Esophagus muscularis mucosa (tissue), 4 donors: ENCODE measurements around the gene NTN4. TPM values are rescaled to one million over a fixed set of nuclear protein-coding genes. Genes with fewer than 3 reads are reported as not detected.
"Not testable (repeated sequence)": the region's sequence is repeated elsewhere in the genome, so short reads cannot be mapped to it uniquely, and the experiment has no call there.

Source experiments
- DNase-seq: peaks from one replicate; pipeline ENCODE4 v3.0.0-alpha.2; 2017; ENCODE audit errors: extremely low spot score
- H3K27ac ChIP-seq, 4 donors: fragments of 200-600 bp; sonication (generic); replicated peaks in 1 of 4; 1 replicate in 3 of 4; 2 replicates in 1 of 4; pipeline ENCODE4 v1.5.1; 2016 to 2019; ENCODE audit warnings: mild to moderate bottlenecking in 1 of 4
- H3K27me3 ChIP-seq, 4 donors: fragments of 200-600 bp; sonication (generic); one replicate each; pipeline versions ENCODE4 v1.5.1 to v1.6.0; 2016 to 2019
- H3K36me3 ChIP-seq, 4 donors: fragments of 200-600 bp; sonication (generic); one replicate each; pipeline ENCODE4 v1.5.1; 2016 to 2019
- H3K4me1 ChIP-seq, 4 donors: fragments of 200-600 bp; sonication (generic); one replicate each; pipeline ENCODE4 v1.5.1; 2016 to 2019
- H3K4me3 ChIP-seq, 4 donors: fragments of 200-600 bp; sonication (generic); 1 replicate in 2 of 4; 2 replicates in 2 of 4; pipeline ENCODE4 v1.5.1; 2016 to 2019; ENCODE audit warnings: mild to moderate bottlenecking in 4 of 4, moderate library complexity in 1 of 4
- H3K9me3 ChIP-seq, 4 donors: fragments of 200-600 bp; sonication (generic); 1 replicate in 3 of 4; 2 replicates in 1 of 4; pipeline ENCODE4 v1.5.1; 2016 to 2019
- CTCF ChIP-seq, 3 experiments: fragments of 200-600 bp in 2 of 3; fragments of 450-650 bp in 1 of 3; sonication (generic) in 2 of 3; IDR thresholded peaks; one replicate each; pipeline ENCODE4 v1.5.1; 2017 to 2019; ENCODE audit warnings: antibody characterized with exemption in 3 of 3, mild to moderate bottlenecking in 2 of 3, moderate library complexity in 1 of 3
- EP300 ChIP-seq: sonication (generic); formaldehyde crosslinking; IDR thresholded peaks from one replicate; pipeline ENCODE4 v1.6.1; 2017; ENCODE audit warnings: antibody characterized with exemption
- POLR2A ChIP-seq: fragments of 450-650 bp; IDR thresholded peaks from one replicate; pipeline ENCODE4 v1.6.1; 2017; ENCODE audit warnings: antibody characterized with exemption, moderate library complexity, mild to moderate bottlenecking, low read depth
- POLR2AphosphoS5 ChIP-seq, 2 donors: sonication (generic); formaldehyde crosslinking; IDR thresholded peaks; one replicate each; pipeline ENCODE4 v1.6.1; 2017; ENCODE audit warnings: antibody characterized with exemption in 2 of 2
- WGBS: methylation state at CpG from one replicate; pipeline ENCODE4 v1.1.5; 2018; 5-methylcytosine and 5-hydroxymethylcytosine counted together
- intact Hi-C: fragments of 100-400 bp; cut with DNase I; formaldehyde crosslinking; loops from one replicate; pipeline ENCODE4 v1.15.1; 2023
- total RNA-seq, 4 donors: library from RNA; depleted of rRNA; stranded (reverse); fragments of >200 nt; gene quantifications; one replicate each; pipeline versions ENCODE4 v1.1.0 to v1.2.1, GENCODE V29; 2016

NTN4 gene
- total RNA-seq, 4 donors from 2014 or later: 46.7 to 73.1 (median 52.7) TPM

GRCh38 chr12:95671265-95671664 is 119.3 kb downstream of the NTN4 start:
- TF ChIP-seq CTCF (IDR thresholded peaks at IDR 0.05): no peak
- no peak for TF ChIP-seq POLR2AphosphoS5 (IDR thresholded peaks at IDR 0.05)
- no peak for TF ChIP-seq POLR2A
- no peak for TF ChIP-seq EP300
- H3K4me3 ChIP-seq: no peak overlapping the region
- intact Hi-C loops: no loop called here
- H3K4me1 ChIP-seq: peaks cover 12 to 19% (median 14%) of the 10 kb centered on the region in 4 donors
- H3K9me3 ChIP-seq: no peaks in the 10 kb centered on the region
- DNase-seq: no peak
- no peaks in the 10 kb centered on the region for H3K27me3 ChIP-seq
- peaks cover 0 to 40% (median 5%) of the 10 kb centered on the region in 4 donors for H3K36me3 ChIP-seq
- no peak overlapping the region for H3K27ac ChIP-seq
- WGBS: 77% methylated on average over 5 of the region's 6 CpGs

- peaks cover 0 to 21% (median 0%) of the 10 kb centered on the region in 4 donors for H3K36me3 ChIP-seq
- no peaks in the 10 kb centered on the region for H3K9me3 ChIP-seq
- 90% methylated on average over 2 of the region's 2 CpGs for WGBS
- no peak overlapping the region for H3K27ac ChIP-seq
- TF ChIP-seq POLR2AphosphoS5 (IDR thresholded peaks at IDR 0.05) (no peak), EP300 (no peak), CTCF (IDR thresholded peaks at IDR 0.05) (no peak), POLR2A (no peak)
- H3K4me3 ChIP-seq: no peak overlapping the region
- H3K27me3 ChIP-seq: no peaks in the 10 kb centered on the region
- H3K4me1 ChIP-seq: peaks cover 0 to 9% (median 0%) of the 10 kb centered on the region in 4 donors
- intact Hi-C loops: no loop called here
- no peak for DNase-seq
These were observed 127.0 kb downstream of the NTN4 start for GRCh38 chr12:95663525-95663924.

GRCh38 chr12:95661360-95661759 is 129.2 kb downstream of the NTN4 start:
- TF ChIP-seq POLR2A: no peak
- TF ChIP-seq EP300: no peak
- TF ChIP-seq CTCF (IDR thresholded peaks at IDR 0.05): no peak
- TF ChIP-seq POLR2AphosphoS5 (IDR thresholded peaks at IDR 0.05): no peak

GRCh38 chr12:95658386-95658785 is 132.2 kb downstream of the NTN4 start:
- H3K4me1 ChIP-seq: peaks cover 3 to 10% (median 4%) of the 10 kb centered on the region in 4 donors
- no peaks in the 10 kb centered on the region for H3K27me3 ChIP-seq
- WGBS: 77% methylated on average over 6 of the region's 6 CpGs
- intact Hi-C loops: no loop called here
- no peak for DNase-seq
- no peak overlapping the region for H3K27ac ChIP-seq
- H3K4me3 ChIP-seq: no peak overlapping the region
- H3K9me3 ChIP-seq: no peaks in the 10 kb centered on the region
- TF ChIP-seq POLR2A: no peak
- TF ChIP-seq EP300: no peak
- TF ChIP-seq CTCF (IDR thresholded peaks at IDR 0.05): no peak
- TF ChIP-seq POLR2AphosphoS5 (IDR thresholded peaks at IDR 0.05): no peak
- no peaks in the 10 kb centered on the region for H3K36me3 ChIP-seq

More at GRCh38 chr12:95661360-95661759, 129.2 kb downstream of the NTN4 start:
- intact Hi-C loops: no loop called here
- H3K4me1 ChIP-seq: peaks cover 0 to 9% (median 0%) of the 10 kb centered on the region in 4 donors
- no peak for DNase-seq
- 97% methylated on average over 1 of the region's 1 CpG for WGBS
- no peaks in the 10 kb centered on the region for H3K27me3 ChIP-seq
- no peak overlapping the region for H3K27ac ChIP-seq
- peaks cover 0 to 10% (median 0%) of the 10 kb centered on the region in 4 donors for H3K36me3 ChIP-seq
- no peak overlapping the region for H3K4me3 ChIP-seq
- no peaks in the 10 kb centered on the region for H3K9me3 ChIP-seq

GRCh38 chr12:95654665-95655064 is 135.9 kb downstream of the NTN4 start:
- H3K4me3 ChIP-seq, H3K36me3 ChIP-seq, H3K27me3 ChIP-seq, intact Hi-C loops, DNase-seq, H3K9me3 ChIP-seq, H3K27ac ChIP-seq: not testable (repeated sequence)
- peaks cover 3 to 18% (median 11%) of the 10 kb centered on the region in 4 donors for H3K4me1 ChIP-seq
- 80% methylated on average over 3 of the region's 3 CpGs for whole genome bisulfite sequencing
